ENCODE results near the gene TSGA10IP.

The TSGA10IP gene

DNA sequence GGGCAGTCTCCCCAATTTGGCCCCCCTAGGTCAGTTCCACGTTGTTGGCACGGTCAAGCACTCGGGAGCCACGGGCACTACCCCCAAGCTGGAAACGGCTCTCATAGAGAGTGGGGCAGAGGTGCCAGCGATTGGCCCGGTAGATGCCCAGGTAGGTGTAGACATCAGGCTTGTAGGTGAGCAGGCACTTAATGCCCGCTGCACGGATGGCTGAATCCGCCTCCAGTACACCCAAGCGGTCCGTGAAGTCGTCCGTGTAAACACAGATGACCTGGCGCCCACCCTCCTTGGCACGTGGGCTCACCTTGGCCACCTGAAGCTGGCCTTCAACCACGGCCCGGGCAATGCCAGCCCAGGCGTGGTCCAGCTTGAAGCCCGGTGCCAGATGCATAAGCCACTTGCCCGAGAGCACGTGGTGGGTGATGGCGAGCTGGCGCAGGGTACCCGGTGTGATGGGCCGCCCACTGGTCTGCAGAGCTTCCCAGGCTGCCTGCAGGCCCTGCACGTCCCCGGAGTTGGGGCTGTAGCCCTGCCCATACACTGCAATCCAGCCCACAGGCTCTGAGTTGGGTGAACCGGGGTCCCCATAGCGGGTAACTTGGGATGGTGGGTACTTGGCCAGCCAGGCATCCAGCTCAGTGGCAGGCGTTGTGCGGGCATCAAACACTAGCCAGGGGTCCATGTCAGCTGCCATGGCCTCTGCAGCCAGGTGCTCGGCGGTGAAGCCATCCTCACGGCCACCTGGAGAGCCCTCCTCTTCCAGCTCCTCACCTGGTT lies 27.7 kb upstream of the TSGA10IP start:
- peak overlapping the region; percentile 83 for H3K4me3 ChIP-seq (ENCODE audit: low read depth, low read length)
- TF ChIP-seq, protein P1, sequence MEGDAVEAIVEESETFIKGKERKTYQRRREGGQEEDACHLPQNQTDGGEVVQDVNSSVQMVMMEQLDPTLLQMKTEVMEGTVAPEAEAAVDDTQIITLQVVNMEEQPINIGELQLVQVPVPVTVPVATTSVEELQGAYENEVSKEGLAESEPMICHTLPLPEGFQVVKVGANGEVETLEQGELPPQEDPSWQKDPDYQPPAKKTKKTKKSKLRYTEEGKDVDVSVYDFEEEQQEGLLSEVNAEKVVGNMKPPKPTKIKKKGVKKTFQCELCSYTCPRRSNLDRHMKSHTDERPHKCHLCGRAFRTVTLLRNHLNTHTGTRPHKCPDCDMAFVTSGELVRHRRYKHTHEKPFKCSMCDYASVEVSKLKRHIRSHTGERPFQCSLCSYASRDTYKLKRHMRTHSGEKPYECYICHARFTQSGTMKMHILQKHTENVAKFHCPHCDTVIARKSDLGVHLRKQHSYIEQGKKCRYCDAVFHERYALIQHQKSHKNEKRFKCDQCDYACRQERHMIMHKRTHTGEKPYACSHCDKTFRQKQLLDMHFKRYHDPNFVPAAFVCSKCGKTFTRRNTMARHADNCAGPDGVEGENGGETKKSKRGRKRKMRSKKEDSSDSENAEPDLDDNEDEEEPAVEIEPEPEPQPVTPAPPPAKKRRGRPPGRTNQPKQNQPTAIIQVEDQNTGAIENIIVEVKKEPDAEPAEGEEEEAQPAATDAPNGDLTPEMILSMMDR (IDR thresholded peaks at IDR 0.05; ENCODE audit: borderline replicate concordance, insufficient read depth, low read depth, low read length), result no peak

- TF ChIP-seq, protein P1 (IDR thresholded peaks at IDR 0.05; ENCODE audit: borderline replicate concordance, insufficient read depth, low read depth, low read length), result no peak
- H3K4me3 ChIP-seq (ENCODE audit: low read depth, low read length), result peak within 1 kb of the TSS; percentile 90
Observed at GRCh38 chr11:65918211-65919140, 26.8 kb upstream of the TSGA10IP start, which contains the start of gene C11orf68. Gene C11orf68, minus strand, starts transcription at chr11:65919062. Its CDS starts 31 bp downstream, at chr11:65919031.

DNA sequence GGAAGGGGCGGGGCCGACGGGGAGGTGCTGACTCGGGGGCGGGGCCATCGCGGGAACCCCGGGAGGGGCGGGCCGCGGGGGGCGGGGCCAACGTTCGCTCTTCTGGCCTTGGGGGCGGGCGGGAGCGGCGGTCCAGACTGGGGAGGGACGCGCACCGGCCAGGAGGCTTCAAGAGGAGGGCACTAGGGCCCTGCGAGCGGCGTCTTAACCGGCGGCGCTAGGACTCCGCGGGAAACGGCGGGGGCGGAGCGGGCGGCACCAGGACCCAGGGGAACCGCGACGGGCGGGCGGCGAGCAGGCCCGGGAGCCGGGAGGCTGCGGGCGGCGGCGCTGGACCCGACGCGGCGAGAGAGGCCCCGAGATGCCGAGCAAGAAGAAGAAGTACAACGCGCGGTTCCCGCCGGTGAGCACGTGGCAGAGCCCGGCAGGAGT lies 26.1 kb upstream of the TSGA10IP start, which contains the start of gene DRAP1:
TSS of gene DRAP1 (plus strand) at position 286 of the 432 bp plus-strand sequence. CDS start at position 362, 76 bp downstream.
- TF ChIP-seq, protein P1 (IDR thresholded peaks at IDR 0.05; ENCODE audit: borderline replicate concordance, insufficient read depth, low read depth, low read length), result no peak
- peak within 1 kb of the TSS; percentile 90 for H3K4me3 ChIP-seq (ENCODE audit: low read depth, low read length)

GRCh38 chr11:65919573-65920371 lies 25.5 kb upstream of the TSGA10IP start:
- H3K4me3 ChIP-seq (ENCODE audit: low read depth, low read length), result peak overlapping the region; percentile 90
- TF ChIP-seq, protein P1 (IDR thresholded peaks at IDR 0.05; ENCODE audit: borderline replicate concordance, insufficient read depth, low read depth, low read length), result no peak

DNA sequence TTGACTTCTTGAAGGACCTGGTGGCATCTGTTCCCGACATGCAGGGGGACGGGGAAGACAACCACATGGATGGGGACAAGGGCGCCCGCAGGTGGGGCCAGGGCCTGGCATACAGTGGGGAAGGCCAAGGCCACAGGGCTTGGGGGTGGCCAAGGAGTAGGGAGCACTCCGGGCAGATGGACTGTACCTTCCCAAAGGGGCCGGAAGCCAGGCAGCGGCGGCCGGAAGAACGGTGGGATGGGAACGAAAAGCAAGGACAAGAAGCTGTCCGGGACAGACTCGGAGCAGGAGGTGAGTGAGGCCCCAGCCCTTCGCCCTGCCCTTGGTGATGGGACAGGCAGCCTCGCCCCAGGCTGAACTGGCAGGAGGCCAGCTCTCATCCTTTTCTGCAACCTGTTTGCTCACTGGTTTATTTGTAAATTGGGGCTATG lies 24.9 kb upstream of the TSGA10IP start:
- peak overlapping the region; percentile 90 for H3K4me3 ChIP-seq (ENCODE audit: low read depth, low read length)
- TF ChIP-seq, protein P1 (IDR thresholded peaks at IDR 0.05; ENCODE audit: borderline replicate concordance, insufficient read depth, low read depth, low read length), result no peak

DNA sequence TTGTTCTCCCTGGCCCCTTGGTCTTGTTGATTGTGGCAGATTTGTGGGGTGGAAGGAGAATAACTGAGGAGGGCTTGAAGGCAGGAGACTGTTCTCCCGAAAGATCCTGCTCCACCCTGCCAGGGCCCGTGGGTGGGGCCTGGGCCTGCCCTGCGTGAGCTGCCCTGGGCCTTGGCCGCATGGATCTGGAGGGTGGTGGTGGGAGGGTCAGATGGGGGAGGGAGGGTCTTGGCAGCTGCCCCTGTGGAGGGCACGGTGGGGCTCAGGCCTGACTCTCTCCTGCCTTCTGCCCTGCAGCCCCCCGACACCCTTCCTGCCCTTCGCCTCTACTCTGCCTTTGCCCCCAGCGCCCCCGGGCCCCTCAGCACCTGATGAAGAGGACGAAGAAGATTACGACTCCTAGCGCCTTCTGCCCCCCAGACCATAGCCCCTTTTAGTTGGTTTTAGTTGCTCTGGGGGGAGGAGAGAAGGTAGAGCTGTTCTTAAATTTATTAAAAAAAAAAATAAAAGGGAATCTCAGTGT lies 24.2 kb upstream of the TSGA10IP start:
- TF ChIP-seq, protein P1 (IDR thresholded peaks at IDR 0.05; ENCODE audit: borderline replicate concordance, insufficient read depth, low read depth, low read length), result no peak
- H3K4me3 ChIP-seq (ENCODE audit: low read depth, low read length), result no peak overlapping the region

Data from GM12875 (cell line).